Measurements from ENCODE around the gene PAX2.
"Not testable (repeated sequence)": the region's sequence is repeated elsewhere in the genome, so short reads cannot be mapped to it uniquely, and the experiment has no call there.

The PAX2 gene

GRCh38 chr10:100744987-100745881 is at the start of gene PAX2:
Gene PAX2 (plus strand): TSS chr10:100745582. CDS start chr10:100746261, 679 bp downstream.
- no peak for DNase-seq (ENCODE audit: low spot score in 2 of 2)
- Mint-ChIP-seq H3K4me1 (peaks cover 34% of the 10 kb centered on the region), H3K27me3 (peaks cover 84% of the 10 kb centered on the region), H3K4me3 (peak within 1 kb of the TSS; percentile 48), H3K36me3 (ENCODE audit: insufficient read depth) (peaks cover 4% of the 10 kb centered on the region), H3K9me3 (no peaks in the 10 kb centered on the region), H3K27ac (ENCODE audit: low read depth) (no peak within 1 kb of the TSS)
- ATAC-seq (replicated peaks; ENCODE audit: extremely low read depth, poor library complexity, severe bottlenecking) = no peak

- Mint-ChIP-seq H3K27ac (ENCODE audit: low read depth) (no peak overlapping the region), H3K36me3 (ENCODE audit: insufficient read depth) (no peaks in the 10 kb centered on the region), H3K27me3 (peaks cover 12% of the 10 kb centered on the region), H3K4me1 (no peaks in the 10 kb centered on the region), H3K4me3 (no peak overlapping the region), H3K9me3 (no peaks in the 10 kb centered on the region)
- DNase-seq (ENCODE audit: low spot score in 2 of 2) (no peak), ATAC-seq (replicated peaks; ENCODE audit: extremely low read depth, poor library complexity, severe bottlenecking) (no peak)
These were observed 48.9 kb upstream of the PAX2 start for GRCh38 chr10:100696477-100696901.

GRCh38 chr10:100697070-100697469 is 48.3 kb upstream of the PAX2 start:
- DNase-seq (ENCODE audit: low spot score in 2 of 2) (no peak), ATAC-seq (replicated peaks; ENCODE audit: extremely low read depth, poor library complexity, severe bottlenecking) (no peak)

GRCh38 chr10:100697631-100698030 is 47.8 kb upstream of the PAX2 start:
- Mint-ChIP-seq H3K27ac (ENCODE audit: low read depth) (no peak overlapping the region), H3K27me3 (peaks cover under 1% of the 10 kb centered on the region), H3K4me3 (no peak overlapping the region), H3K4me1 (no peaks in the 10 kb centered on the region), H3K36me3 (ENCODE audit: insufficient read depth) (no peaks in the 10 kb centered on the region), H3K9me3 (no peaks in the 10 kb centered on the region)
- ATAC-seq (replicated peaks; ENCODE audit: extremely low read depth, poor library complexity, severe bottlenecking) (no peak), DNase-seq (ENCODE audit: low spot score in 2 of 2) (no peak)

More at GRCh38 chr10:100697070-100697469, 48.3 kb upstream of the PAX2 start:
- Mint-ChIP-seq H3K4me3 (no peak overlapping the region), H3K9me3 (no peaks in the 10 kb centered on the region), H3K36me3 (ENCODE audit: insufficient read depth) (no peaks in the 10 kb centered on the region), H3K27me3 (peaks cover 6% of the 10 kb centered on the region), H3K27ac (ENCODE audit: low read depth) (no peak overlapping the region), H3K4me1 (no peaks in the 10 kb centered on the region)

- not testable (repeated sequence) for H3K4me1 Mint-ChIP-seq; H3K4me3 Mint-ChIP-seq; H3K36me3 Mint-ChIP-seq (ENCODE audit: insufficient read depth); H3K27ac Mint-ChIP-seq (ENCODE audit: low read depth); DNase-seq (ENCODE audit: low spot score in 2 of 2); ATAC-seq (replicated peaks; ENCODE audit: extremely low read depth, poor library complexity, severe bottlenecking); H3K9me3 Mint-ChIP-seq
- peaks cover 21% of the 10 kb centered on the region for H3K27me3 Mint-ChIP-seq
These were observed 43.7 kb upstream of the PAX2 start for GRCh38 chr10:100701704-100702103.

GRCh38 chr10:100705139-100705538 is 40.2 kb upstream of the PAX2 start:
- DNase-seq (ENCODE audit: low spot score in 2 of 2) = no peak
- peaks cover 50% of the 10 kb centered on the region for H3K27me3 Mint-ChIP-seq
- no peaks in the 10 kb centered on the region for H3K4me1 Mint-ChIP-seq
- no peaks in the 10 kb centered on the region for H3K36me3 Mint-ChIP-seq (ENCODE audit: insufficient read depth)
- no peaks in the 10 kb centered on the region for H3K9me3 Mint-ChIP-seq
- no peak overlapping the region for H3K27ac Mint-ChIP-seq (ENCODE audit: low read depth)
- H3K4me3 Mint-ChIP-seq = no peak overlapping the region
- ATAC-seq (replicated peaks; ENCODE audit: extremely low read depth, poor library complexity, severe bottlenecking) = no peak

GRCh38 chr10:100707261-100707848 is 38.0 kb upstream of the PAX2 start:
- Mint-ChIP-seq H3K9me3 (no peaks in the 10 kb centered on the region), H3K27ac (ENCODE audit: low read depth) (no peak overlapping the region), H3K27me3 (peaks cover 70% of the 10 kb centered on the region), H3K4me3 (no peak overlapping the region), H3K4me1 (no peaks in the 10 kb centered on the region), H3K36me3 (ENCODE audit: insufficient read depth) (no peaks in the 10 kb centered on the region)
- DNase-seq (ENCODE audit: low spot score in 2 of 2) = no peak
- ATAC-seq (replicated peaks; ENCODE audit: extremely low read depth, poor library complexity, severe bottlenecking) = no peak

- ATAC-seq (replicated peaks; ENCODE audit: extremely low read depth, poor library complexity, severe bottlenecking) = no peak
- Mint-ChIP-seq H3K27ac (ENCODE audit: low read depth) (no peak overlapping the region), H3K27me3 (peaks cover 80% of the 10 kb centered on the region), H3K36me3 (ENCODE audit: insufficient read depth) (no peaks in the 10 kb centered on the region), H3K4me3 (no peak overlapping the region), H3K9me3 (no peaks in the 10 kb centered on the region), H3K4me1 (no peaks in the 10 kb centered on the region)
- DNase-seq (ENCODE audit: low spot score in 2 of 2) = no peak
These were observed 36.0 kb upstream of the PAX2 start for GRCh38 chr10:100709146-100710082.

- ATAC-seq (replicated peaks; ENCODE audit: extremely low read depth, poor library complexity, severe bottlenecking) (no peak), DNase-seq (ENCODE audit: low spot score in 2 of 2) (no peak)
- Mint-ChIP-seq H3K36me3 (ENCODE audit: insufficient read depth) (peaks cover 2% of the 10 kb centered on the region), H3K27me3 (peaks cover 85% of the 10 kb centered on the region), H3K27ac (ENCODE audit: low read depth) (no peak overlapping the region), H3K9me3 (no peaks in the 10 kb centered on the region), H3K4me1 (peaks cover 5% of the 10 kb centered on the region), H3K4me3 (no peak overlapping the region)
These were observed 35.1 kb upstream of the PAX2 start for GRCh38 chr10:100710151-100710871.

GRCh38 chr10:100713049-100713858 is 32.1 kb upstream of the PAX2 start:
- DNase-seq (ENCODE audit: low spot score in 2 of 2) (no peak), ATAC-seq (replicated peaks; ENCODE audit: extremely low read depth, poor library complexity, severe bottlenecking) (no peak)
- H3K27me3 Mint-ChIP-seq = peaks cover 87% of the 10 kb centered on the region
- peaks cover 2% of the 10 kb centered on the region for H3K36me3 Mint-ChIP-seq (ENCODE audit: insufficient read depth)
- H3K4me1 Mint-ChIP-seq = peaks cover 7% of the 10 kb centered on the region
- no peaks in the 10 kb centered on the region for H3K9me3 Mint-ChIP-seq
- H3K4me3 Mint-ChIP-seq = peak overlapping the region; percentile 22
- no peak overlapping the region for H3K27ac Mint-ChIP-seq (ENCODE audit: low read depth)

GRCh38 chr10:100713859-100714565 is 31.4 kb upstream of the PAX2 start:
- Mint-ChIP-seq H3K36me3 (ENCODE audit: insufficient read depth) (peaks cover 2% of the 10 kb centered on the region), H3K9me3 (no peaks in the 10 kb centered on the region), H3K27ac (ENCODE audit: low read depth) (no peak overlapping the region), H3K4me1 (peaks cover 7% of the 10 kb centered on the region), H3K27me3 (peaks cover 85% of the 10 kb centered on the region), H3K4me3 (no peak overlapping the region)
- ATAC-seq (replicated peaks; ENCODE audit: extremely low read depth, poor library complexity, severe bottlenecking) = no peak
- DNase-seq (ENCODE audit: low spot score in 2 of 2) = no peak
